ENCODE measurements around the gene GDPD2.

DNA sequence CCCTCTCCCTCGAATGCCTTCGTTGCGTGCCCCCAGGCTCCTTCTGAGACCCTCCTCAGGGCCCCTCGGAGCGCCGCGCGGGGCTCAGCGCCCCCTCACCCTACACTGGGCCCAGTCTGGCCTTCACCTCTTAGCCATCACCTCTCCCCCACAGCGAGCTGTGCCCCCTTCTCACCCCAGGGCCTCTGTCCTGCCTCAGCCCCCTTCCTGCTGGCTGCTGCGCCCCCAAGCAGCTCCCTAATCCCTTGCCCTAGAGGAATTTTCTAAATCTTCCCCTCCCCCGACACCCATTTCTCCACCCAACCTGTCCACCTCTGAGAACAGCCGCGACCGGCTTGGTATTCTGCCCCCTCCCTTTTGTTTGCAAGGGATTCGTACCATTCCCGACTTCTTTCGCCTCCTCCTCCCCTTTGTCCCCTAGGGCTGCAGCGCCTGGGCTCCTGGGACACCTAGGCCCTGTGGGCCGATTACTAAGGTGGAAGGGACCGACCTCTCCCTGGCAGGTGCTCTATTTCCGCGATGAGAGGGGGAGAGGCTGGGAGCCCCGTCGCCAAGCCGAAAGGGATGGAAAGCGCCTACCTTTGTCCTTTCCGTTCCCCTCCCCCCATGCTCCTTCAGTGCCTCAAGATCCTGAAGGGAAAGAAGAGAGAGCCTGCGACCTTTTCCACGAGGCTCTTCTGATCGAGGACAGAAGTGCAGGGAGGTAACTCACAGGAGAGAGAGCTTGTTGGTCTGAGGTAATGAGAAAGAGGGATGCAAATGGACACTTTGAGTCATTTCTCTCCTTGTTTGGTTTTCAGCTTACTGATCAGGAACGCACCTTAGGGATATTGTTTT, 32.5 kb downstream of the GDPD2 start:
- TF ChIP-seq, protein P1, sequence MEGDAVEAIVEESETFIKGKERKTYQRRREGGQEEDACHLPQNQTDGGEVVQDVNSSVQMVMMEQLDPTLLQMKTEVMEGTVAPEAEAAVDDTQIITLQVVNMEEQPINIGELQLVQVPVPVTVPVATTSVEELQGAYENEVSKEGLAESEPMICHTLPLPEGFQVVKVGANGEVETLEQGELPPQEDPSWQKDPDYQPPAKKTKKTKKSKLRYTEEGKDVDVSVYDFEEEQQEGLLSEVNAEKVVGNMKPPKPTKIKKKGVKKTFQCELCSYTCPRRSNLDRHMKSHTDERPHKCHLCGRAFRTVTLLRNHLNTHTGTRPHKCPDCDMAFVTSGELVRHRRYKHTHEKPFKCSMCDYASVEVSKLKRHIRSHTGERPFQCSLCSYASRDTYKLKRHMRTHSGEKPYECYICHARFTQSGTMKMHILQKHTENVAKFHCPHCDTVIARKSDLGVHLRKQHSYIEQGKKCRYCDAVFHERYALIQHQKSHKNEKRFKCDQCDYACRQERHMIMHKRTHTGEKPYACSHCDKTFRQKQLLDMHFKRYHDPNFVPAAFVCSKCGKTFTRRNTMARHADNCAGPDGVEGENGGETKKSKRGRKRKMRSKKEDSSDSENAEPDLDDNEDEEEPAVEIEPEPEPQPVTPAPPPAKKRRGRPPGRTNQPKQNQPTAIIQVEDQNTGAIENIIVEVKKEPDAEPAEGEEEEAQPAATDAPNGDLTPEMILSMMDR (IDR thresholded peaks at IDR 0.05), result no peak
- no peak for TF ChIP-seq POLR2A (IDR thresholded peaks at IDR 0.05)

Data from lower leg skin (tissue), 3 donors.